Ishikawa (cell line): ENCODE data around the gene MAP3K10.

Source experiments
- EGR1 ChIP-seq: IDR thresholded peaks from 2 replicates; pipeline ENCODE4 v1.6.1; 2012
- FOXM1 ChIP-seq: IDR thresholded peaks from 2 replicates; pipeline ENCODE4 v1.6.1; 2012; ENCODE audit warnings: low read depth, borderline replicate concordance
- NFIC ChIP-seq: IDR thresholded peaks from 2 replicates; pipeline ENCODE4 v1.6.1; 2012
- TAF1 ChIP-seq: IDR thresholded peaks from 2 replicates; pipeline ENCODE4 v1.6.1; 2012; ENCODE audit warnings: low read depth, mild to moderate bottlenecking
- YY1 ChIP-seq: IDR thresholded peaks from 2 replicates; pipeline ENCODE4 v1.6.1; 2012; ENCODE audit warnings: low read depth
- TF ChIP-seq, protein P1 (sequence below): IDR thresholded peaks from 2 replicates; pipeline ENCODE4 v1.6.1; 2012
- TF ChIP-seq, protein P2 (sequence below): IDR thresholded peaks from 2 replicates; pipeline ENCODE4 v1.6.1; 2012; ENCODE audit warnings: low read depth, mild to moderate bottlenecking

GRCh38 chr19:40231544-40232424 lies 40.6 kb downstream of the MAP3K10 start:
- TF ChIP-seq EGR1 (no peak), NFIC (no peak), FOXM1 (no peak), TAF1 (no peak), YY1 (peak; percentile 43; the same call in 1 of the 2 replicates)
- TF ChIP-seq, protein P1, sequence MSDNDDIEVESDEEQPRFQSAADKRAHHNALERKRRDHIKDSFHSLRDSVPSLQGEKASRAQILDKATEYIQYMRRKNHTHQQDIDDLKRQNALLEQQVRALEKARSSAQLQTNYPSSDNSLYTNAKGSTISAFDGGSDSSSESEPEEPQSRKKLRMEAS: no peak; the same call in 1 of the 2 replicates
- TF ChIP-seq, protein P2, sequence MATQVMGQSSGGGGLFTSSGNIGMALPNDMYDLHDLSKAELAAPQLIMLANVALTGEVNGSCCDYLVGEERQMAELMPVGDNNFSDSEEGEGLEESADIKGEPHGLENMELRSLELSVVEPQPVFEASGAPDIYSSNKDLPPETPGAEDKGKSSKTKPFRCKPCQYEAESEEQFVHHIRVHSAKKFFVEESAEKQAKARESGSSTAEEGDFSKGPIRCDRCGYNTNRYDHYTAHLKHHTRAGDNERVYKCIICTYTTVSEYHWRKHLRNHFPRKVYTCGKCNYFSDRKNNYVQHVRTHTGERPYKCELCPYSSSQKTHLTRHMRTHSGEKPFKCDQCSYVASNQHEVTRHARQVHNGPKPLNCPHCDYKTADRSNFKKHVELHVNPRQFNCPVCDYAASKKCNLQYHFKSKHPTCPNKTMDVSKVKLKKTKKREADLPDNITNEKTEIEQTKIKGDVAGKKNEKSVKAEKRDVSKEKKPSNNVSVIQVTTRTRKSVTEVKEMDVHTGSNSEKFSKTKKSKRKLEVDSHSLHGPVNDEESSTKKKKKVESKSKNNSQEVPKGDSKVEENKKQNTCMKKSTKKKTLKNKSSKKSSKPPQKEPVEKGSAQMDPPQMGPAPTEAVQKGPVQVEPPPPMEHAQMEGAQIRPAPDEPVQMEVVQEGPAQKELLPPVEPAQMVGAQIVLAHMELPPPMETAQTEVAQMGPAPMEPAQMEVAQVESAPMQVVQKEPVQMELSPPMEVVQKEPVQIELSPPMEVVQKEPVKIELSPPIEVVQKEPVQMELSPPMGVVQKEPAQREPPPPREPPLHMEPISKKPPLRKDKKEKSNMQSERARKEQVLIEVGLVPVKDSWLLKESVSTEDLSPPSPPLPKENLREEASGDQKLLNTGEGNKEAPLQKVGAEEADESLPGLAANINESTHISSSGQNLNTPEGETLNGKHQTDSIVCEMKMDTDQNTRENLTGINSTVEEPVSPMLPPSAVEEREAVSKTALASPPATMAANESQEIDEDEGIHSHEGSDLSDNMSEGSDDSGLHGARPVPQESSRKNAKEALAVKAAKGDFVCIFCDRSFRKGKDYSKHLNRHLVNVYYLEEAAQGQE: no peak
